CD4-positive, alpha-beta T cell treated with Interleukin-21 for 1 hour (primary cell): ENCODE data around the gene SHANK3.

Experiments
- DNase-seq: peaks from one replicate; pipeline ENCODE4 v3.0.0-alpha.2; 2020

The SHANK3 gene

GRCh38 chr22:50700387-50701075, 27.9 kb downstream of the SHANK3 start:
- no peak for DNase-seq

- DNase-seq, result no peak
Measured at GRCh38 chr22:50701076-50701419, 28.4 kb downstream of the SHANK3 start.

DNA sequence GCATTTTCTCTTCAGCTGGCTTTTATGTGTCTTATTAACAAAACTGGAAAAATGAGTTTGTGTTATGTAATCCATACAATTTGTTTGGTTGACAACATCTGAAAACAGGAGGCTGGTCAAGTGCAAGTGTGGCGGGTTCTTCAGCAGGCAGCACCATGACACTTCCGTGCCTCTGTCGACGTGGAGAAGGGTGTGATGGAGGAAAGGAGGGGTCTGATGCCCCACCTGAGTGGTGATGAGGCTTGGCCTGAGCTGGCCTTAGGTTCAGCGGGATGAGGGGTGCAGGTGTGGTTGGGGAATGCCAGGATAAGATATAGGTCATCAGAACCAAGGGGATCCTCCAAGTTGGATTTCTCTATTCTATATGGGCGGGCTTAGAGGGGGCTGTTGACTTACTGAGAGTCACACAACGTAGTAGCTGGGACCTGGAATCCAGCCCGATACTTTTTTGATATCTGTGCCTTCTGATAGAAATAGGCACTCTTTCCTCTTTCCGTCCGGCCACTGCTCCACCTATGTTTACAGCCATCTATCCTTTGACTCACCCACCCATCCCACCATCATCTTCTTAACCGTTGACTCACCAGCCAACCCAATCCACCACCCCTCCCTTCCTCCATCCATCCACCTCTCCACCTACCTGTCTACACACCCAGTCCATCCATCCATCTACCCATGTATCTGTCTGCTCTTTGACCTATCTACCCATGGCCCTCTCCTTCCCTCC, 29.0 kb downstream of the SHANK3 start:
- no peak for DNase-seq

DNA sequence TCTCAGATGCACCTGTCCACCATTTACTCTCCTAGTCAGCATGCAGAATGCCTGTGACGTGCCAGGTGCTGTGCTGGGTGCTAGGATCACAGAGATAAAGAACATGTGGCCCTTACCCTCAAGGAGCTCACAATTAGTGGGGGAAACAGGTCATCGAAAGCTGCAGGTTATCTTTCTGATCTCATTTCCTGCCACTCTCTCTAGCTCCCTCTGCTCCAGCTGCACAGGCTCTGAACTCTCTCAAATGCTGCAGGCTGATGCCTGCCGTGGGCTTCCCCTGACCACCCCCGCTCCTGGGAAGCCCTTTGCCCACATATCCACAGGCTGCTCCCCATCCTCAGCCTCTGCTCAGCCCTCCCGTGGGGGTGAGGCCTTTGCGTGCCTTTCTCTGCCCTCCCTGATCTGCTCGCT, 29.6 kb downstream of the SHANK3 start:
- no peak for DNase-seq

- DNase-seq, result no peak
Measured at GRCh38 chr22:50702821-50703725, 30.4 kb downstream of the SHANK3 start.

DNA sequence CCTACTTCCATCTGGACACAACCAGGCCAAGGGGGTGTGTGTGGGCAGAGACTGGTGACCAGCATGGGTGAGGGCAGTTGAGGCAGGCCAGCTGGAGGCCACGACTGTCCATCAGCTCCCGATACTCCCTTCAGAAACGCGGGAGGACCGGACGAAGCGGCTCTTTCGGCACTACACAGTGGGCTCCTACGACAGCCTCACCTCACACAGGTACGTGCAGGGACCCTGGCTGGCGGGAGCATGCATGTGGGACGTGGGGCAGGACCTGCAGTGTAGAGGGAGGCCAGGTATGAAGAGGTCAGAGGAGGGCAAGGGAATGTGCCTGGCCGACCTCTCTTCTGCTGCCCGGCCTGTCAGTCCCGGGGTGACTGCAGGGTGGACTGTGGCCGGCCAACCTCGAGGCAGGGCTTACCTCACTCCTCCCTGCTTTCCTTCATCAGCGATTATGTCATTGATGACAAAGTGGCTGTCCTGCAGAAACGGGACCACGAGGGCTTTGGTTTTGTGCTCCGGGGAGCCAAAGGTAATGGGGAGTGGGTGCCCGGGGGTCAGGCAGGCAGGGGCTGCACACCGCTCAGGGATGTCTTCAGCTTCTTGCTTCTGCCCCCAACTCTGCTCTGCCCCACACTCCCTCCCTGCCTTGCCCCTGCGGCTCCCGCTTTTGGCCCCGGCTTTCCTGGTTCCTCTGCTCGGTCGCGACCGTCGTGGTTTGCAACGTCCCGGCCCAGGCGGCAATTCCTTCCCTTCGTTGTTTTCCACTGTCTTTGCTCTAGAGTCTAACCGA, 31.3 kb downstream of the SHANK3 start:
- DNase-seq, result no peak

DNA sequence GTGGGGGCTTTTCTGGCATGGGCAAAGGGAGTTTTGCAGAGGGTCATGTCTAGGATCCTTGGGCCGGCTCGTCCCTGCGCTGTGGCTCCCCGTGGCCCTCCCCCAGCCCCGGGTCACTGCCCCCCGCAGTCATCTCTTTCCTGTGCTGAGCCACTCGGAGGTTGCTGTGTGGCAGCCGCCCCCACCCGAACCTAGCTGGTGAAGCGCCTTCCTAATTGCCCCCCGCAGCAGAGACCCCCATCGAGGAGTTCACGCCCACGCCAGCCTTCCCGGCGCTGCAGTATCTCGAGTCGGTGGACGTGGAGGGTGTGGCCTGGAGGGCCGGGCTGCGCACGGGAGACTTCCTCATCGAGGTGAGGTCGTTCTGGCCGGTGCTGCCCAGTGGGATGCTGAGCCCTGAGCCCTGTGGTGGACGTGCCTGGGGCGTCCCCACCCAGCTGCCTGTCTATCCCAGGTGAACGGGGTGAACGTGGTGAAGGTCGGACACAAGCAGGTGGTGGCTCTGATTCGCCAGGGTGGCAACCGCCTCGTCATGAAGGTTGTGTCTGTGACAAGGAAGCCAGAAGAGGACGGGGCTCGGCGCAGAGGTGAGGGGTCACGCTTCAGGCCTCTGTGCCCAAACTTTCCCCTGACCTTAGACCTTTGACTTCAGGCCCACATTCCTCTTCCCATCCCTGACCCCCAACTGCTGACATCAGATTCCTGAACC, 32.0 kb downstream of the SHANK3 start:
- DNase-seq, result no peak

DNA sequence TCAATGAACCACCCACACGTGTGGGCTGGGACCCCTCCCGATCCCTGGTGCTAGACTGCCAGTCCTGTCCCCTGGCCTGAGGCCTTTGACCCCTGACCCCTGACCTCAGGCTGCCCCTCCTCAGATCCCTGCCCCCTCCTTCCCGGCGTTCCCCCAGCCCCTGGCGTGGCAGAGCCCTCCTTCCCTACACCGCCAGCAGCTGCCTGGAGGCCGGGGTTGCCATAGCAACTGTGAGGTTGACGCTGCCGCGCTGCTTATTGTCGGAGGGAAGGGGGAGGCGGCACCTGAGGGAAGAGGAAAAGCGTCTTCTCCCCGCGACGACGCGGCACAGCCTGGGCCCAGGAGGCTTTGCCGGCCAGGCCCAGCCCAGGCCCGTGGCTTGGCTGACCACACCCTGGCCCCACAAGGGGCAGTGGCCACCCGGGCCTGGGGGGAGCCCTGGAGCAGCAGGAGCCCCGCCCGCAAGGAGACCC, 32.6 kb downstream of the SHANK3 start:
- no peak for DNase-seq

- DNase-seq, result no peak
Measured at GRCh38 chr22:50705851-50706351, 33.3 kb downstream of the SHANK3 start.

GRCh38 chr22:50706481-50707125, 34.0 kb downstream of the SHANK3 start:
- DNase-seq, result no peak

GRCh38 chr22:50708474-50708873, 35.9 kb downstream of the SHANK3 start:
- no peak for DNase-seq

GRCh38 chr22:50708996-50709395, 36.4 kb downstream of the SHANK3 start:
- DNase-seq, result no peak

DNA sequence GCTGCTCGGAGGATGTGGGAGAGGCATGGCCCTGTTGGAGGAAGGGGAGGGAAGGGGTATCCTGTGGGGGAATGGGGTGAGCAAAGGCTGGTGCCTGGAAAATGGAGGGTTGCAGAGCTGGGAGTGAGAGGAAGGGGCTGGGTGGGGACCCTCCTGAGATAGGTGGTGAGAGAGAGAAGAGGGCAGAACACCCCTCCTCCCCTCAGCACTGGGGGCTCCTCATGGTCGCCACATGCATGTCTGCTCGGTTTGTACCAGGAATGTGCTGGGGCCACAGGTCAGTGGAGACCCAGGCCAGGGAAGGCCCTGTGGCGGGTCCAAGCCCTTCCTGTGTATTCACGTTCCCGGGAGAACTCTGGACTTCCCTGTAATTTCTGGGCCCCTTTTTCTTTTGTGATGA, 37.6 kb downstream of the SHANK3 start:
- DNase-seq, result no peak

DNA sequence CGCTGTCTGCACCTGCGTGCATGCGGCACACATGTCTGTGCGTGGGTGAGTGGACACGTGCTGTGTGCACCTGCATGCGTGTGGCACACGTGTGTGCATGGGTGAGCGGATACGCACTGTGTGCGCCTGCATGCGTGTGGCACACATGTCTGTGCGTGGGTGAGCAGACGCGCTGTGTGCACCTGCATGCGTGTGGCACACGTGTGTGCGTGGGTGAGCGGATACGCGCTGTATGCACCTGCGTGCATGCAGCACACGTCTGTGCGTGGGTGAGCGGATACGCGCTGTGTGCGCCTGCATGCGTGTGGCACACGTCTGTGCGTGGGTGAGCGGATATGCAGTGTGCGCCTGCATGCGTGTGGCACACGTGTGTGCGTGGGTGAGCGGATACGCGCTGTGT, 38.3 kb downstream of the SHANK3 start:
- DNase-seq, result no peak

DNA sequence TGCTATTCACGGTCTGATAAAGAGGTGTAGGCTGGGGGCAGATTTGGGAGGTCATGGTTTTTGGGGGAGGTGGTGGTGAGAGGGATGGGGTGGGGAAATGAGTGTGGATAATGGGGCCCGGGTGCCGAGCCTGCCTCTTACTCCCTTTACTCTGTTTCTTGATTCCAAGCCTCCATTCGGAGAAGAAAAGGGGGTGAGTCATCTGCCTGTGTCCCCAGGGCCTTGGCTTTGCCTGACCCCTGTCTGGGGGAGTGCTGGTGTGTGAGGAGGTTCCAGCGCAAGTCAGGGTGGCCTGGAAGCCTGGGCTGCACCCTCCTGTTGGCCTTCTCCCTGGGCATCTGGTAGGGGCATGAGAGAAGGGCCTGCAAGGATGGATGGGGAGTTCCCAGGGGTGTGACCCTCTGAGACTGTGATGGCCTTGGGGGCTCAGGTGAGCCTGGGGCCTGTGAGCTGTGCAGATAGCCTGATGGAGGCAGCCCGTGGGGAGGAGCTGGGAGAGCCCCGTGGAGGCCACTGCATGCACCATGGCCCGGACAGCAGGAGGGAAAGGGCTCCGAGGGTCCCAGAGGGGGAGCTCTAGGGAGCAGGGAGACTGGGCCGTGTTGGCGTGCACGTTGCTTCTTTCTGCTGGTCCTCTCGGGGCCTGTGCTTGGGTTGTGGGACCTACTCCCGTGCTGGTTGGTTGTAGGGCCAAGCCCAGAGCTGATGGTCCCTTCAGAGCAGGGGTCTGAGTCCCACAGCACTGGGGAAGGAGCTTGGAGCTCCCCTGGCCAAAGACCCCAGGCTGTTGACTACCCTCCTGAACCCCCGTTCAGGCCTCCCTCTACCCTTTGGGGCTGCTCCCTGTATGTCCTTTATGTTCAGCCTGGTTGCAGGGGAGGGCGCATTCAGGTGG, 39.1 kb downstream of the SHANK3 start:
- DNase-seq, result no peak

- no peak for DNase-seq
Measured at GRCh38 chr22:50712341-50713007, 39.9 kb downstream of the SHANK3 start.

DNA sequence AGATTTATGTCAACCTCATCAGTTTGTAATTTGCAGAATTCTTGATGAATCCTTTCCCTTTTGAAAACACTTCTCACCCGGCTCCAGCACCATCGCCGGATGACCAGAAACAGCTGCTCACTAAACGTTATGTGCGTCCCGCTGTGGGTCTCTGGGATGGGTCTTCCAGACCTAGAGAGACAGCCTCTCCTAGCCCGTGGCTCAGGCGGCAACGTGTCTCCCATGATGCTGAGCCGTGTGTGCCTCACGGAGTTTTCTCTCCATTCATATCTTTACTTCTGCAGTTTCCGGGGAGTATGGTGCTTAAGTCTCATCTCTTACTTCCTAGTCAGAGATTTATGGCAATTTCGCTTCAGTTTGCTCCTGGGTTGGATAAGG, 40.4 kb downstream of the SHANK3 start:
- no peak for DNase-seq

GRCh38 chr22:50713571-50714056, 41.0 kb downstream of the SHANK3 start:
- no peak for DNase-seq

DNA sequence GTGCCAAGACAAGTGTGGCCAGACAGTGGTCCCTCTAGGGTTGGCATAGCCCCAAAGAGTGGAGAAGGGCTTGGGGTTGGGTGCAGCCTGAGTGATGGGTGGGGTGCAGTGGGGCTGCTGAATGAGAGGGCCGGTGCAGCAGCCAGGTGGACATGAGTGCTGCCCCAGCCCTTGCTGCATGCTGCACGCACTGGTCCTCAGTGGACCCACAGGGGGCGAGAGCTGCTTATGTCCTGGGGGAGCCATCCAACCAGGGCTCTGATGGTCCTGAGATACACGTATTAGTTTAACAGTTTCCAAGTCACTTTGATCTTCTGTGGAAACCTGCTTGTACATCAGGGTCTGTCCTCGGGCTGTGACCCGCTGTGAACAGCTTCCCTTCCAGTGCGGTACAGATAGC, 41.5 kb downstream of the SHANK3 start:
- DNase-seq, result no peak
